GM19023 (cell line): ENCODE measurements around the gene BMP4.

ENCODE experiments used
- ATAC-seq: cut with Tn5 transposase; IDR thresholded peaks from one replicate; pipeline ENCODE4 v1.9.1; 2021; ENCODE audit warnings: mild to moderate bottlenecking, moderate library complexity; ENCODE audit not compliant: unreplicated experiment

The BMP4 gene

DNA sequence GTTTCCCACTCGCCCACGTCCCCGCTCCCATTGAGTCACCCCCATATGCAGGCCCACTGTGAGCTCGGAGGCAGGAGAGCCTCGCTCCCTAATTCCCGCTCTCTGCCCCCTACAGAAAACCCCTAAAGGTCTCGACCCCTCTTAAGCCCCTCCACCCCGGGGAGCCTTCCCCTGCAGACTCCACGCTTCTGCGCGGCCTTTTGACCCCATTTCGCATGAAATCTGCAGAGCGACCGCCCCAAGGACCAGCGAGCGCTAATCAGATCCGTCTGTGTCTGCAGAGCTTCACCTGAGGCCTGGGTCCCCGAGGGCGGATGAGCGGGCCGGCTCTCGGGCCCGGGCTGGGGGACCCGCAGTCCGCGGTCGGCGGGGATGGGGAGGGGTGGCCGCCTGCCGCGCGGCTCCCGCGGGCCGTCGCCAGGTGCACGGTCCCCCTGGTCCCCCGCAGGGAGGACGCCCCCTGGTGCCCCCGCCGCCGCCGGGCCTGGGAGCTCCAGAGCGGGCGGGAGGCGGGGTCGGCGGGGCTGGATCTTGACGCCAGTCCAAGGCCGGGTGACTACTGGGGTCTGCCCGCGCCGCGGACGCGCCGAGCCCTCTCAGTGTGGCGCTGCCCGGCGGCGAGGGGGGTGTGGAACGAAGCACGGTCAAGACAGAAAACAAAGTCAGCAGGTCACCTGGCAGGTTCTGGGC is 10.1 kb downstream of the BMP4 start:
- ATAC-seq: no peak

DNA sequence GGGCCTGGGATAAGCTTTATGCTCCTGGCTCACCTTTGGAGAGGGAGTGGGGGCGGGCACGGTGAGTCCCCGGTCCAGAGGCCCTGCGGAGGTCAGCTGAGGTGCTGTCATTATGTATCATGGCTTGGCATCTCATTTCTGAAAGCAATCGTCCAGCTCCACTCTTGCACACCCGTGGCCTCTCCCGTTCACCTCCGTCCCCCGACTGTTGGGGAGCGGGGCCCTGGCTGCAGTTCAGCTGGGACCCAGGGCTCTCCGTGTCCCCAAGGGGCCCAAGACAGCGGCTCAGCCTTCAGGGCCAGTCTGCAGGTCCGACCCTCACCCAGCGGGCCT is 10.6 kb downstream of the BMP4 start:
- no peak for ATAC-seq

DNA sequence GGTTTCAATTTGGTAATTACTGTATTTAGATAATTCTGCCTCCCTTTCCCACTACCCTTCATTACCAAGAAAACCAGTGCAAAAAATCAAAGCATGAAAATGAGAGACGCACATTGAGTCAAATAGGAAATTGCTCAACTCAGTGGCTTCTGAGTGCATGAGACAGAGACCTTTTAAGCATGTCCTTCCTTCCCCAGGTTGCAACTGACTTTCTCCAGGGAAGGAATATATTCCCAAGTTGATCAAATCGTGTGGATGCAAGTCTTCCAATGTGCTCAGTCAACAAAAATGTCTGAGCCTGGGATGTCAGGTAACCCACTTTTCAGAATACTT is 12.9 kb downstream of the BMP4 start:
- no peak for ATAC-seq

DNA sequence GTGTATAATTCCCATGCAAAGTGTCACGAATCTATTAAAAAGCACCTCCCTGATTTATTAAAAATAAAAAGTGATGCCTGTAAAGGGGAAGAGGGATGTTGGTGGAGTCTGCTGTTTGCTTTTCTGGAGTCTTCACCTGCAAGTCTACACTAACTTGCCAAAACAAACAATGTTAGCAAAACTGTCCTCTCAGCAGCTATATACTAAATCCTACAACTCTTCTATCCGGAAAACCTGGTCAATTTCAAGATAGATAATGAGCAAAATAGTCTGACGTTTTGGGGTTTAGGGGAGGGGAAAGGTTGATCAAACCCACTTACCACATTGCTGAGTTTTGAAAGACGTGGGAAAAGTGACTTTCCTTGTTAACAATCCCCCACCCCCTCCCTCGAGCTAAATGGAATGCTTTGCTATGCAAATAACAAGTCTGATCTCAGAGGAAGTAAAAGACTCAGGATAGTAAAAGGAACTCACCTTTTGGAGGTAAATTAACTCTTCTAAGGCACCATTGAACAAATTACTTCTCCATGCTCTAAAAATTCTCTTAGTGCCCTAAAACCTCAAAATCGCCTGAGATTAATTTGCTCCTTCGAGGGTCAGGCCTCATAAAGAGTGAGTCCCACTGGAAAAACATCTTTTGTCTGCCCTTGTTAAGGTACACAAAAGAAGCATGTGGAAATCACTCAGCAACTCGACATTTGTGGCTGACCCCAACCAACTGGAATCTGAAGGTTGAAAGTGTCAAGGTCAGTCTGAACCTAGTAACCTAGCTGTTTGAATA is 13.5 kb downstream of the BMP4 start:
- no peak for ATAC-seq

DNA sequence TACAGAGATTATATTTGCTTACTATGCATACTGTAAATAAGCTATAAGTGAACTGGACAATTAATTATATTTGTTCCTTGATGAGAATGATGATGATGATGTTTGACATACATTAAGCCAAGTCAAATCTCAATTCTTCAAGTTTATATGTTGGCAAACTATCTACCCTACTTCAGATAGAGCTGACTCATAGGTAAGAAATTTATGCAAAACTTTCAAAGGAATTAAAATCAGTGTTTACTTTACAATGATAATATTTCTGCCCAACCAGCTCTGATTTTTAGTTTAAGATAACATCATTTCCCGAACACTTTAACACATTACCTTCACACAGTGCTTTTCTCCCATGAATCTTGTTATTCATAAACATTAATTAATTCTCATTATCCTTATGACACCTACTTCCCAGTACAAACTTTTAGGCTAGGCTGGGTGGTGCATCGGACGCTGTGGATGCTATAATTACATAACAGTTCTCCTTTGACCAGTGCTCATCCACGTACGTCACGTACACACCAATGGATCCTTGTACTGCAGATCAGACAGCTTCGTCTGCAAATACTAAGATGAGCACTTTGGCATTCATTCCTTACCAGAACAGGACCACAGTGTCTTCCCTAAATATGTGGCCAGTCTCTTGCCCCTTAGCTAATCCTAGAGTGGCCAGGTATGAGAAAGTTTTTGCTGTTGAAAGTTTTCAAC is 18.3 kb downstream of the BMP4 start:
- no peak for ATAC-seq

DNA sequence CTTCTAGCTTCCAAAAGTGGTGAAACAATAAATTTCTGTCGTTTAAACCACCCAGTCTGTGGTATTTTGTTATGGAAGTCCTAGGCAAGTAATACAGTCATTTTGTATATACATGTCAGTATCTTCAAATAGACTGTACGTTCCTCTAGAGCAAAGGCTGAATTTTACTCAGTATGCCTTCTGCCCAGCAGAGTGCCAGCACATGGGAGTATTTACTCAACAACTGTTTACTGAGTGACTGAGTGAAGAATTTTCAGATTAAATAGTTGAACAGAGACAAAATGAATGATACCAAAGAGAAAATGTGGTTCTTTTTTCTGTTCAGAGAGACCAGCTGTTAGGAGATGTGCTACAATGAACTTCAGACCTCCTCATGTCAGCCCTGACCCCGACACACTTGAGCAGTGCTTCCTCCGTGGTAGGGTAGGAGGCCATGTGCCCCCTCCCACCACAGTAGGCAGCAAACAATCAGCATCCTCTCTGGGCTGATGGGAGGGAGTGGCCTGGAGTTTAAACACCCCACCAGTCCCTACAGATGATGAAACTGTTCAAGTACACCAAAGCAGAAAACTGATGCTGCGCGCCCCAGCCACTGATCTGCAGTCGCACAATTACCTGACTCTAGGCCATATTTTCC is 21.7 kb downstream of the BMP4 start:
- ATAC-seq: no peak

DNA sequence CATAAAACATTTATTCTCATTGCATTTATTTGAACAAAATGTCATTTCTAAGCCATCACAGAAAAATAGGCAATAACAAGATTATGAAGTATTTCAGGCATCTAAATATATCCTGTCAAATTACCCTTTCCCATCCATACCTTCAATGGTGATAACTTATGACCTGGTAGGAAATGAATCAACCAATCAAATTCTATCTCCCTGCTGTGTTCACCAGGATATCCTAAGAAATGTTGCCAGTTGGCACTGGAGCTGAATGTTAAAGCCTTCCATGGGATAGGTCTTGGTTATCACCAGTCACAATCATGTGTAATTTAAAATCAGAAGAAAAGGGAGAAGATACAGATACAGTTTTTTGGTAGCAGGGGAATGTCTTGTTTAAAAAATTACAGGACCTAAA is 23.7 kb downstream of the BMP4 start:
- no peak for ATAC-seq

DNA sequence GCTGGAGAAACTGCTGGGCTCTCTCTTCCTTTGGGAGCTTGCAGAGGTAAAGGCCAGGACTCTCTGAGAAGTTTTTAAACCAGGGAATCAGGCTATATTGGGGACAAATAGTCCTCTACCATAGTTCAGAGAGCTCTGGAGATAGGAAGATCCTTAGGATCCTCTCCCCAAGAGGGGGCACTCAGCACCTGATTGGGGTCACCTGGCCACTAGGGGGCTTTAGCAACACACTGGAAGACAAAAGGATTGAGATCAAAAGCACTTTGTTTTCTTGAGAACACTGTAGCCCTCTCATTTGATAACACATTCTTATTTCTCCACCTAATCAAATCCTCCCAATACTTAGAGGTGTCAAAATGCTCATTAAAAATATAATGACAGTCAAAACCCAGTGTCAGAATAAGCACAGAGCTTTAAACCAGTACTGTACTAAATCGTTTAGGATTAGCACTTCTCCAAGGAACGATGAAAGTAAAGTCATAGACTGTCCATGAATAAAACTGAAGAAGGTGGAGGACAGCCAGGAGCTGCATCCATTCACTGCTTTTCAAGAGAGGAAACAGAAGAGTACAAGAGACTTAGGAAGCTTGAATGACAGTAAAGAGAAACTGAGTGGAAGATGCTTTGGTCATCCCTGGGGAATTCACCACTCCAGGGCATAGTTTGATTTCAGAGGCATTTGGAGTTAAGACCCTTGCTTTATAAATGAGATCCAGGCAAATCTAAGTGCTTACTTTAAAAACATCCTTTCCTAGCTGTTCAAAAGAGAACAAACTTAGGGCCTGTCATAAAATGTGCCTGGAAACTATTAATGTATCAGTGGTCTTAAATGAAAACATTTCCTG is 26.5 kb downstream of the BMP4 start:
- no peak for ATAC-seq

DNA sequence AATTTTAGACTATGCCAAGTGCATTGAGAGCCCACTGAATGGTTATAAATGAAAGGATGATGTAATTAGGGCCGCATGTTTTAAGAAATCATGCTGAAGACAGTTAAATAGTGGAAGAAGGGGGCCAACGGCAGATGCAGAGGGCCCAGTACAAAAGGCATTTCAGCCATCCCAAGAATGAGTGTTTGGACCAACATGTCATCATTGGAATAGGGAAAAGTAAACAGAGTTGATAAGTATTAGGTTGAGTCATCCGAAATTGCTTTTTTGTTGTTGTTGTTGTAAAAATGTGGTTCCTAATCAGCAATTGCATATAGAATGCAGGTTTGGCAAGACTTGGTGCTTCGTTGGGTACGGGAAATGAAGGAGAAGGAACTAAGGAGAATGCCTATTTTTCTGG is 29.5 kb downstream of the BMP4 start:
- no peak for ATAC-seq

DNA sequence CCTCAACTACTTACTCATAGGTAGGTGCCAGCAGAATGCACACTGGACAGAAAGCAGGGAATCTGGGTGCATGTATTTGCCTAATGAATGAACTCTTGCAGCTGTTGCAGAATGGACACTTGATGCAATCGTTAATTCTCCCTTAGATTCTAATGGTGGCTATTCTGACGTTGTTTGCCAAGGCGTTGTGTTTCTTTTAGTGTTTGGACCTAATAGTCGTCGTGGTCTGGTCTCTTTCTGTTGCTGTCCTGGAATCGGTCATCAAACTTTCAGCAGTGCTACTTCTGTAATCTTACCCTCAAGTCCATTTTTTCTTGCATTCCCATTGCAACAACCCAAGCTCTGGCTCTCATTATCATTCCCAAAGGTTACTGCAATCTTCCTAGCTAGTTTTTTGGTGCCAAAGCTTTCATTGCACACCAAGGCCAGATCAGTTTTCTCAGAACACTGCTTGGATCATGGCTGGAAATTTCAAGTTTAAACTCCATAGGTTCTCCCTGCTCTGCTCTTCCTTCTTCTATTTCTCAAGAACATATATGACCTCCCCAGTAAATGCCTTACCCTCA is 31.3 kb downstream of the BMP4 start:
- no peak for ATAC-seq

DNA sequence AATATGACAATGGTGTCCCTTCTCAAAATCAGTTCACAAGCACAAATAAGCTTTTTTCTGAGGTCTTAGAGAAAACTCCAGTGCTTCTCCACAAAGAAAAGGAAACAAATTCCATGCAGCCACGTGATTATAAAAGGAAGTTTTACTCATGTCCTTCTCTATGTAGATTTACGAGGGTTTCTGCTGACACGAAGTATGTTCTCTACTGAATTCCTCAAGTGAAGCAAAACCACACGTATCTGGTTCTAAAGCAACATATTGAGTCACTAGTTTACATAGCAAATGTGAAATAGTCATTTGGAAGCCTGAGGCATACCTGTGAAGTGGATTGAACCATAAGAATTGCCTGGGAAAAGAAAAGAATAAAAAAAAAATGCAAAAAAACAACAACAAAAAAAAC is 31.9 kb downstream of the BMP4 start:
- no peak for ATAC-seq

DNA sequence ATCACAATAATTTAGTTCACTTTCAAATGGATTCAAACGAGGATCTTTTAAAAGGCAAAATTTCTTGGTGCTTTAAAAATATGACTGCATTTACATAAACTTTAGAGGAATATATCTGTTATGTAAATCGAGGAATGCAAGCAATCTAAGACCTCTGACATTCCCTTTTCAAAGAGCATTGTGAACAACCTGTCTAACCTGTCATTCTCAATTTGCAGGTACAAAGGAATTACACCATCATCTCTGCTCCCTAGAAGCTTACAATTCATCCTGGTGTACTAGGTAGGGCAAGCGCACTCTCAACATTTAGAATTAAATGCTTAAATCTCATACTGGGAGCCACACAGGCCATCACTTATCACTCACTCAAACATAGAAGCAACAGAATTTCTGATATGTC is 35.6 kb downstream of the BMP4 start:
- ATAC-seq: no peak

DNA sequence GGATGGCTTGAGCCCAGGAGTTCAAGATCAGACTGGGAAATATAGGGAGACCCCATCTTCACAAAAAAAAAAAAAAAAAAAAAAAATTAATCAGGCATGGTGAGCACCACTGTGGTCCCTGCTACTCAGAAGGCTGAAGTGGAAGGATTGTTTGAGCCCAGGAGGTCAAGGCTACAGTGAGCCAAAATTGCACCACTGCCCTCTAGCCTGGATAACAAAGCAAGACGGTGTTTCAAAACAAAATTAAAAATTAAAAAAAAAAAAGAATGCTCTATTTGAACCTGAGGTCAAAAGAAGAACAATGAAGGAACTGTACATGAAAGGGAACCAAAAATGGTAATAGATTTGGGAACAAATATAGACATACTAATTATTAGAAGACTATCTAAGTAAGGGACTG is 40.4 kb downstream of the BMP4 start:
- no peak for ATAC-seq

DNA sequence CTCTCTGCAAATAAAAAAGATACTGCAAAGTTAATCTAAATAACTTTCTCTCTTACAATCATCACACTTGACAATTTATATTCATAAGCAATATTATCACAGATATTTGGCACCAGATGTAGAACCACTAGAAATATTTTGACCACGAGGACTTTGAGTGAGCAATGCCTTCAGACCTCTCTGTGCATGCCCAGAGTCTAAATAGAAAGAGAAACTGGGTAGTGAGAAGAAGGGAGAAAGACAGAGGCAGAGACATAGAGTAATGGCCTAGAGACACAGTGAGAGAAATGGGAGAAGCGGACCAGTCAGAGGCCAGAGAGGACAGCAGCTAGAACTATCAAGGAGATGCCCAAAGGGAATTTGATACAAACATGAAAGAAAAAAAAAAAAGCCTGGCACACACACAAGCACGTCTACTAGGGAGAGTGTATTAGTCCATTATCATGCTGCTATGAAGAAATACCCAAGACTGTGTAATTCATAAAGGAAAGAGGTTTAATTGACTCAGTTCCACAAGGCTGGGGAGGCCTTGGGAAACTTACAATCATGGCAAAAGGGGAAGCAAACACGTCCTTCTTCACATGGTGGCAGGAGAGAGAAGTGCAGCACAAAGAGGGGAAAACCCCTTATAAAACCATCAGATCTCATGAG is 41.1 kb downstream of the BMP4 start:
- no peak for ATAC-seq

DNA sequence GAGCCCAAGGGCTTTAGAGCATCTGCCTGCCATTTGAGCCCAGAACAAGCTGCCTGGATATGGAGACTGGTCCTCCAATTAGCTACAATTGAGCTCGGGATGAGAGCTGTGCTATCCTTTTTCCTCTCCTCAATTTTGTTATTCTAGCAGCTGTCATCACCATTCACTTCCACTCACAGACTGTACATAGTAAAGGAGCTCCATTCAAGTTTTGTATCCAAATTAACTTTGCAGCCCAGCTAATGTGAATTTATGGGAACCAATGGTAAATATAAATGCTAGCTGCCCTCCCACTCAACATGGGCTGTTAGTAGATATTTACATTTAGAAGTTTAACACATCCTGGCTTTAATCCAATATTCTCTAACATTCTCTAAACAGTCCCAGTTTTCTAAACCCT is 44.6 kb downstream of the BMP4 start:
- ATAC-seq: no peak

DNA sequence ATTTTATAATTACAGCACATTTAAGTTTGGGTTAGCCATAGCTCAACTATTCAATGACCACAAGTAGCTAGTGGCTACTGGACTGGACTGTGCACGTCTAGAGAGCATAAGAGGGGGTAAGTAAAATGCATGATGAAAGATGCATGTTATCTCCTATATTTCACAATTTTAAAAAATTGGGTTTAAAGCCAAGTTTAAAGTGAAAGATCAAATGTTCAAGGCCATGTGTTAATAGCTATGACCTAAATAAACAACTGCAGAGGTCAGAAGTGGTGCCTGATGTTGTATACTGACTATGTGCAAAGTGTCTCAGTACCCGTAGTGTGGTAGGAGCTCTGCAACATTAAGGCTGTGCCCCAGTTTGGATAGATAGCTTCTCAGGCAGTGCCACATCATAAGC is 48.2 kb downstream of the BMP4 start:
- ATAC-seq: no peak

DNA sequence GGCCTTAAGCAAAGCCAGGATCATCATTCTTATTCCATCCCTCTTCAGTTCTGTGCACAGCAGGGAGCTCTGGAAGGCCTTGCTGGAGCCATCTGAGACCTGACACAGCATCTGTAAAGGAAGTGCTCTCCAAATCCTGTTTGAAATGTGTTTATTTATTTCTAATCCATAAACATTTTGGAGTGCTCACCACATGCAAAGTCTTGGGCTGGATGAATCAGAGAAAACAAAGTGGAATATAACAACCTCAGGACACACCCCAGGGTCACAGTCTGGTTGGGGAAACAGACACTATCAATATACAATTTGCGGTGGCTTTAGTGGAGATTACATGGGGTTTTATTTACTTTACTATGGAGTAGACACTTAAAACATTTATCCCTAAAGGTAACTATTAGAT is 54.3 kb downstream of the BMP4 start:
- ATAC-seq: no peak

DNA sequence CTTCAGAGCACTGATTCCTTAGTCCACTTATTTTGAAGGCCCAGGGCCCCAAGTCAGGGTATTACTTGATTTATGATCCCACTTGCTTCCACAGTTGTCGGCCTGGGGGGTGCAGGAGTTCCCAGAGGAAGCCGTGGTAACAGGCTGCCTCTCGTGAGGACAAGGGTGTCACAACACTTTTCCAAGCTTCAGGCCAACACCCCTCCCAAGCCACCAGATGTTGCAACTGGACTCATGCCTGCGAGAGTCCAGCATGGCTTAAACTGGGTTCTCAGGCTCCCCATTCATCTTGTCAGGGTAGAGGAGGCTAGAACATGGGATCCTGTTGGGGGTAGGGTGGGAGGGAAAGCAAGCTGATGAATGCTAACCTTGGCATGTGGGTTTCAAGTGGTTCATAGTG is 56.1 kb downstream of the BMP4 start:
- no peak for ATAC-seq
